Natural killer cell (primary cell): Measurements from ENCODE around the gene IRF2BPL. TPM values are rescaled to one million over a fixed set of nuclear protein-coding genes. Genes with fewer than 3 reads are reported as not detected.

Experiments used
- ATAC-seq, 3 donors: fragments of 150-1000 bp in 2 of 3; fragments of 200-7000 bp in 1 of 3; cut with Tn5 transposase; 1 replicate in 1 of 3; 2 replicates in 2 of 3; pipeline ENCODE4 v1.10.0; 2021; ENCODE audit warnings: mild to moderate bottlenecking in 2 of 3, moderate library complexity in 2 of 3
- DNase-seq, 2 donors: peaks; one replicate each; pipeline versions ENCODE4 v3.0.0 to v3.0.0-alpha.2; 2013 to 2021; ENCODE audit warnings: mixed read lengths in 1 of 2
- H3K27ac ChIP-seq: one replicate; pipeline ENCODE4 v1.5.1; 2013; ENCODE audit warnings: mild to moderate bottlenecking, low read length
- H3K27me3 ChIP-seq: one replicate; pipeline ENCODE4 v1.6.1; 2013; ENCODE audit warnings: low read length; ENCODE audit not compliant: control insufficient read depth, insufficient read depth
- H3K36me3 ChIP-seq: one replicate; pipeline ENCODE4 v1.6.1; 2013; ENCODE audit warnings: low read length; ENCODE audit not compliant: control insufficient read depth, insufficient read depth
- H3K4me1 ChIP-seq: one replicate; pipeline ENCODE4 v1.6.1; 2013; ENCODE audit warnings: low read length; ENCODE audit not compliant: control insufficient read depth, insufficient read depth
- H3K4me3 ChIP-seq: one replicate; pipeline ENCODE4 v1.5.1; 2013; ENCODE audit warnings: low read length
- H3K9me3 ChIP-seq: one replicate; pipeline ENCODE4 v1.6.1; 2013; ENCODE audit warnings: low read length; ENCODE audit not compliant: control insufficient read depth, insufficient read depth
- H3K27ac Mint-ChIP-seq, 2 donors: one replicate each; pipeline ENCODE4 v1.8.0; 2022; ENCODE audit warnings: mild to moderate bottlenecking in 2 of 2, mixed read lengths in 2 of 2, moderate library complexity in 1 of 2
- H3K27me3 Mint-ChIP-seq, 2 donors: one replicate each; pipeline ENCODE4 v1.8.0; 2022; ENCODE audit warnings: low read depth in 2 of 2, mixed read lengths in 2 of 2
- H3K36me3 Mint-ChIP-seq: one replicate; pipeline ENCODE4 v1.8.0; 2022; ENCODE audit warnings: mixed read lengths
- H3K4me1 Mint-ChIP-seq, 2 donors: one replicate each; pipeline ENCODE4 v1.8.0; 2022; ENCODE audit warnings: mixed read lengths in 2 of 2
- H3K4me3 Mint-ChIP-seq: one replicate; pipeline ENCODE4 v1.8.0; 2022; ENCODE audit warnings: mild to moderate bottlenecking, moderate library complexity, mixed read lengths
- H3K9me3 Mint-ChIP-seq, 2 donors: one replicate each; pipeline ENCODE4 v1.8.0; 2022; ENCODE audit warnings: mixed read lengths in 2 of 2
- CTCF ChIP-seq: fragments of 200-600 bp; IDR thresholded peaks from one replicate; pipeline ENCODE4 v1.8.0; 2022; ENCODE audit warnings: antibody characterized with exemption
- WGBS: methylation state at CpG from one replicate; pipeline ENCODE4 v1.1.7; 2013; ENCODE audit warnings: missing lambda C conversion rate; ENCODE audit not compliant: insufficient coverage; 5-methylcytosine and 5-hydroxymethylcytosine counted together
- intact Hi-C: fragments of 100-400 bp; cut with micrococcal nuclease; formaldehyde crosslinking; loops from one replicate; pipeline ENCODE4 v1.14.2; 2022
- total RNA-seq, 4 donors: library from RNA; stranded (reverse); fragments of 120-200 nt in 1 of 4; gene quantifications; one replicate each; pipeline versions ENCODE4 v1.2.3 to v1.2.4, GENCODE V29; 2013 to 2022

Gene IRF2BPL
- total RNA-seq, 3 donors from 2014 or later (not counting 1 experiment from before 2014, with no cell fraction given): 39.3 to 46.5 (median 46.3) TPM

DNA sequence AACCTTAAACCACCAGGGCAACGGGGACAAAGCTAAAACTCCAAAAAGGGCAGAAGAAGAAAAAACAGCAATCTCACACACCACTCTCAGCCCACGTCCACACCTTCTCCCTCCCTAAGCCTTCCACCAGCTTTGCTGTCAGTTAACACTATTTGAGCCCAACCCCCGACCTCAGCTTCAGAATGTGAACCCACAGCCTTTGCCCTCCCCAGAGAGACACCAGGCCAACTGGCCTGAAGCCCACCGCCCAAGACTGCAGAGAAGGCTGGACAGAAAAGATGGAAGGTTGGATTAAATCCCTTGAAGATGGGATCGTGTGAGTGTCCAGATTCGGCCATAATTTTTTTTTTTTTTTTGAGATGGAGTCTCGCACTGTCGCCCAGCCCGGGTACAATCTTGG, 22.4 kb downstream of the IRF2BPL start:
- peaks cover 0 to 14% of the 10 kb centered on the region in 2 donors for H3K4me1 Mint-ChIP-seq
- no peak for TF ChIP-seq CTCF
- Histone ChIP-seq H3K4me3 (no peak overlapping the region), H3K36me3 (no peaks in the 10 kb centered on the region), H3K27me3 (no peaks in the 10 kb centered on the region), H3K27ac (no peak overlapping the region), H3K4me1 (no peaks in the 10 kb centered on the region), H3K9me3 (no peaks in the 10 kb centered on the region)
- no peaks in the 10 kb centered on the region for H3K27me3 Mint-ChIP-seq
- no peak overlapping the region for H3K4me3 Mint-ChIP-seq
- WGBS: 81% methylated on average over 9 of the region's 9 CpGs
- no peaks in the 10 kb centered on the region for H3K36me3 Mint-ChIP-seq
- peak overlapping the region in 1 of 2 donors; percentile 68 for H3K27ac Mint-ChIP-seq
- intact Hi-C loops: no loop called here
- no peaks in the 10 kb centered on the region for H3K9me3 Mint-ChIP-seq
- ATAC-seq: no peak
- no peak for DNase-seq

DNA sequence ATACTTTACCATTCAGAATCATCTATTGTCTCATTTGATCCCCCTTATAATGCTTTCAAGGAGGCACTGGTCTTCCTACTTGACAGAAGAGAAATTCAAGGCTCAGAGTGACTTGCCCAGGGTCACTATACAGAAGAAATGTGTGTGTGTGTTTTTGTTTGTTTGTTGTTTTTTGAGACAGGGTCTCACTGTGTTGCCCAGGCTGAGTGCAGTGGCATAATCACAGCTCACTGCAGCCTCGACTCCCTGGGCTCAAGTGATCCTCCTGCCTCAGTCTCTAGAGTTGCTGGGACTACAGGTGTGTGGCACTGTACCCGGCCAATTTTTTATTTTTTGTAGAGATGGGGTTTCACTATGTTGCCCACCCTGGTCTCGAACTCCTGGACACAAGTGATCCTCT, 22.9 kb downstream of the IRF2BPL start:
- ATAC-seq: no peak
- intact Hi-C loops: no loop called here
- Histone ChIP-seq H3K9me3 (no peaks in the 10 kb centered on the region), H3K4me3 (no peak overlapping the region), H3K27me3 (no peaks in the 10 kb centered on the region), H3K4me1 (peaks cover 4% of the 10 kb centered on the region), H3K27ac (no peak overlapping the region), H3K36me3 (no peaks in the 10 kb centered on the region)
- Mint-ChIP-seq H3K4me3 (no peak overlapping the region), H3K4me1 (peaks cover 0 to 18% of the 10 kb centered on the region in 2 donors), H3K9me3 (no peaks in the 10 kb centered on the region), H3K27me3 (peaks cover 0 to 3% of the 10 kb centered on the region in 2 donors), H3K27ac (no peak overlapping the region), H3K36me3 (no peaks in the 10 kb centered on the region)
- 84% methylated on average over 3 of the region's 3 CpGs for WGBS
- no peak for TF ChIP-seq CTCF
- DNase-seq: no peak

DNA sequence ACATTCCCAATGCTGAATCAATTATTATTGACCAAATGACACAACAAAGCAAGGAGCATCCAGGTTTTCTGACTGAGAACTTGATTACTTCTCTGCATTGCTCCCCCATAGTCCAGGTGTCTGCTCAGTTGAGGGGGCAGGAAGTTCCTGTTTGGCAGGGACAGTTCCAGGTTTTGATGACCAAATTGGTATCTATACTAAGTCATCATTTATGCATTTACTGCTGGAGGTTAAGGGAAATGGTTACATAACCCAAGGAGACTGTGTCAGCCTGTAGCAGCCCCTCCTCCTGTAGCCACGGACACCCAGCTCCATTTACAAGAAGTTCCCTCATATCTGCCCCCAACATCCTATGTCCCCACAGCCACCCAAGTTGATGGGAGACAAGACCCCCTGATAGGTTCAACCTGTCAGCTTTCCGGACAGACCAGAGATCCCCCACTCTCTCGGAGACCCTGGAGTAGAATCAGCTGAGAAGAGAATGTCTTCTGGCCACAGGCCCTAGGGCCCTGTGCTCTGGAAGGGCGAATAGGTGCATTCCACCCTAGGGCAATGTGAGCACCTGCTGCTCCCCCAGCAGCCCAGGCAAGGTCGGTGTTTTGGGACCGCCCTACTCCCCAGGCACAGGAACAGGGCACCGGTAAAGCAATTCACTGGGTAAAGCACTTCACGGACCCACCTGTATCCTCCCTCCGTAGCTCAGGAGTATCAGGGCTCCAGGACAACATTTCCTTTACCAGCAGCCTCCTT, 23.6 kb downstream of the IRF2BPL start:
- TF ChIP-seq CTCF: no peak
- DNase-seq (no peak), ATAC-seq (no peak)
- Histone ChIP-seq H3K4me1 (peaks cover 8% of the 10 kb centered on the region), H3K27me3 (no peaks in the 10 kb centered on the region), H3K4me3 (no peak overlapping the region), H3K9me3 (no peaks in the 10 kb centered on the region), H3K36me3 (no peaks in the 10 kb centered on the region), H3K27ac (no peak overlapping the region)
- Mint-ChIP-seq H3K36me3 (no peaks in the 10 kb centered on the region), H3K4me1 (peaks cover 0 to 22% of the 10 kb centered on the region in 2 donors), H3K4me3 (no peak overlapping the region), H3K9me3 (no peaks in the 10 kb centered on the region), H3K27ac (no peak overlapping the region), H3K27me3 (peaks cover 0 to 4% of the 10 kb centered on the region in 2 donors)
- 75% methylated on average over 9 of the region's 9 CpGs for WGBS
- intact Hi-C loops: no loop called here
